Fibroblast of lung (primary cell): ENCODE data around the gene HOXB5. TPM values are rescaled to one million over a fixed set of nuclear protein-coding genes. Genes with fewer than 3 reads are reported as not detected.

ENCODE experiments used
- DNase-seq, 2 donors: peaks; one replicate each; pipeline versions ENCODE4 v3.0.0 to v3.0.0-alpha.2; 2010; ENCODE audit warnings: low read depth in 2 of 2
- H2AFZ ChIP-seq: 2 replicates; pipeline ENCODE4 v1.5.1; 2012; ENCODE audit warnings: low read length, control low read depth, inconsistent platforms
- H3K27ac ChIP-seq: 2 replicates; pipeline ENCODE4 v1.5.1; 2011; ENCODE audit warnings: low read length, control low read depth; ENCODE audit not compliant: insufficient read depth
- H3K27me3 ChIP-seq: 2 replicates; pipeline ENCODE4 v1.5.1; 2011; ENCODE audit warnings: mild to moderate bottlenecking, low read length; ENCODE audit not compliant: control insufficient read depth, insufficient read depth
- H3K36me3 ChIP-seq: 2 replicates; pipeline ENCODE4 v1.5.1; 2011; ENCODE audit warnings: low read length; ENCODE audit not compliant: control insufficient read depth, insufficient read depth
- H3K4me1 ChIP-seq: 2 replicates; pipeline ENCODE4 v1.5.1; 2011; ENCODE audit warnings: low read length; ENCODE audit not compliant: control insufficient read depth, insufficient read depth; ENCODE audit errors: extremely low read depth
- H3K4me2 ChIP-seq: 2 replicates; pipeline ENCODE4 v1.5.1; 2011; ENCODE audit warnings: low read length, control low read depth; ENCODE audit not compliant: insufficient read depth; ENCODE audit errors: extremely low read depth
- H3K4me3 ChIP-seq, 4 experiments: fragments of 200-600 bp in 1 of 4; sonication (generic) in 1 of 4; replicated peaks in 1 of 4; 2 replicates each; pipeline ENCODE4 v1.5.1; 2011 to 2016; ENCODE audit warnings: low read length in 4 of 4, low read depth in 3 of 4, mild to moderate bottlenecking in 3 of 4, control low read depth in 2 of 4, inconsistent platforms in 1 of 4, mixed read lengths in 1 of 4; ENCODE audit not compliant: insufficient read depth in 1 of 4; ENCODE audit errors: control extremely low read depth in 1 of 4
- H3K79me2 ChIP-seq: 2 replicates; pipeline ENCODE4 v1.5.1; 2012; ENCODE audit warnings: mild to moderate bottlenecking, low read length, inconsistent platforms; ENCODE audit not compliant: control insufficient read depth, insufficient read depth
- H3K9ac ChIP-seq: 2 replicates; pipeline ENCODE4 v1.5.1; 2011; ENCODE audit warnings: mild to moderate bottlenecking, low read length, control low read depth; ENCODE audit not compliant: insufficient read depth
- H3K9me3 ChIP-seq: 2 replicates; pipeline ENCODE4 v1.5.1; 2012; ENCODE audit warnings: low read depth, low read length; ENCODE audit not compliant: control insufficient read depth, insufficient read depth
- H4K20me1 ChIP-seq: 2 replicates; pipeline ENCODE4 v1.5.1; 2011; ENCODE audit warnings: low read length; ENCODE audit not compliant: control insufficient read depth, insufficient read depth; ENCODE audit errors: extremely low read depth
- CTCF ChIP-seq, 2 donors: IDR thresholded peaks in 1 of 2; conservative IDR thresholded peaks in 1 of 2; 1 replicate in 1 of 2; 2 replicates in 1 of 2; pipeline ENCODE4 v1.5.1; 2011 to 2012; ENCODE audit warnings: low read length in 2 of 2, control low read depth in 1 of 2, inconsistent platforms in 1 of 2, low read depth in 1 of 2, mild to moderate bottlenecking in 1 of 2
- EZH2 ChIP-seq: IDR thresholded peaks from 2 replicates; pipeline ENCODE4 v1.5.1; 2012; ENCODE audit warnings: low read length, control low read depth, mild to moderate bottlenecking; ENCODE audit errors: missing control alignments
- polyA plus RNA-seq, 2 donors: library from polyadenylated mRNA; depleted of rRNA in 1 of 2; stranded (reverse) in 1 of 2; unstranded in 1 of 2; fragments of >200 nt; gene quantifications; 2 replicates each; pipeline ENCODE4 v1.2.1, GENCODE V29; 2011 to 2012; ENCODE audit warnings: missing spikeins in 1 of 2
- total RNA-seq: library from RNA; depleted of rRNA; stranded (reverse); fragments of >200 nt; gene quantifications from 2 replicates; pipeline ENCODE4 v1.2.1, GENCODE V29; 2014

Gene HOXB5
- total and polyA plus RNA-seq, 2 donors (not counting 1 experiment from before 2014, with no cell fraction given) = 2.1 to 9.4 TPM

GRCh38 chr17:48641541-48642058 is 48.0 kb upstream of the HOXB5 start:
- Histone ChIP-seq H3K4me1 (no peaks in the 10 kb centered on the region), H3K36me3 (no peaks in the 10 kb centered on the region), H2AFZ (no peak overlapping the region), H3K79me2 (no peaks in the 10 kb centered on the region), H3K9ac (no peak overlapping the region), H3K4me3 (no peak overlapping the region), H3K9me3 (no peaks in the 10 kb centered on the region), H3K27me3 (peaks cover 95% of the 10 kb centered on the region), H3K4me2 (no peak overlapping the region), H3K27ac (no peak overlapping the region), H4K20me1 (no peaks in the 10 kb centered on the region)
- TF ChIP-seq CTCF (conservative IDR thresholded peaks at IDR 0.05 in 1 of 2, IDR thresholded peaks at IDR 0.05 in 1 of 2; ENCODE audit: low read depth in 1 of 2, low read length in 2 of 2) (no peak), EZH2 (no peak)
- no peak for DNase-seq

- Histone ChIP-seq H3K4me3 (no peak overlapping the region), H3K9me3 (no peaks in the 10 kb centered on the region), H3K79me2 (no peaks in the 10 kb centered on the region), H3K27me3 (peaks cover 93% of the 10 kb centered on the region), H3K4me1 (no peaks in the 10 kb centered on the region), H2AFZ (no peak overlapping the region), H4K20me1 (no peaks in the 10 kb centered on the region), H3K4me2 (no peak overlapping the region), H3K36me3 (no peaks in the 10 kb centered on the region), H3K27ac (no peak overlapping the region), H3K9ac (no peak overlapping the region)
- no peak for TF ChIP-seq CTCF (conservative IDR thresholded peaks at IDR 0.05 in 1 of 2, IDR thresholded peaks at IDR 0.05 in 1 of 2; ENCODE audit: low read depth in 1 of 2, low read length in 2 of 2)
- TF ChIP-seq EZH2 = no peak
- no peak for DNase-seq
Observed at GRCh38 chr17:48640858-48641180, 47.2 kb upstream of the HOXB5 start.

GRCh38 chr17:48639982-48640857 is 46.6 kb upstream of the HOXB5 start:
- H3K9me3 ChIP-seq = no peaks in the 10 kb centered on the region
- no peak for TF ChIP-seq CTCF (conservative IDR thresholded peaks at IDR 0.05 in 1 of 2, IDR thresholded peaks at IDR 0.05 in 1 of 2; ENCODE audit: low read depth in 1 of 2, low read length in 2 of 2)
- no peak overlapping the region for H3K9ac ChIP-seq
- no peaks in the 10 kb centered on the region for H3K36me3 ChIP-seq
- peaks cover 93% of the 10 kb centered on the region for H3K27me3 ChIP-seq
- H3K4me3 ChIP-seq = no peak overlapping the region
- H4K20me1 ChIP-seq = no peaks in the 10 kb centered on the region
- no peak overlapping the region for H2AFZ ChIP-seq
- no peak overlapping the region for H3K27ac ChIP-seq
- H3K79me2 ChIP-seq = no peaks in the 10 kb centered on the region
- no peaks in the 10 kb centered on the region for H3K4me1 ChIP-seq
- no peak for DNase-seq
- H3K4me2 ChIP-seq = no peak overlapping the region
